T-helper 22 cell (primary cell): ENCODE measurements around the gene NCKAP5L.

Experiments used
- DNase-seq: peaks from one replicate; pipeline ENCODE4 v3.0.0-alpha.2; 2020; ENCODE audit warnings: low read depth

The NCKAP5L gene

GRCh38 chr12:49824895-49825294 is 3.3 kb downstream of the NCKAP5L start:
- DNase-seq = no peak

GRCh38 chr12:49824416-49824815 is 3.8 kb downstream of the NCKAP5L start:
- DNase-seq = no peak

GRCh38 chr12:49823951-49824350 is 4.3 kb downstream of the NCKAP5L start:
- DNase-seq = no peak

- no peak for DNase-seq
These were observed 4.9 kb downstream of the NCKAP5L start for GRCh38 chr12:49823350-49823749.

GRCh38 chr12:49821373-49822287 is 6.6 kb downstream of the NCKAP5L start:
- DNase-seq = no peak

- DNase-seq = no peak
These were observed 8.4 kb downstream of the NCKAP5L start for GRCh38 chr12:49819786-49820185.

- DNase-seq = no peak
These were observed 9.8 kb downstream of the NCKAP5L start for GRCh38 chr12:49818241-49818895.

- DNase-seq = no peak
These were observed 15.1 kb downstream of the NCKAP5L start for GRCh38 chr12:49813131-49813530.

- DNase-seq = no peak
These were observed 16.2 kb downstream of the NCKAP5L start for GRCh38 chr12:49811961-49812401.

- no peak for DNase-seq
These were observed 17.1 kb downstream of the NCKAP5L start for GRCh38 chr12:49811136-49811535.

- DNase-seq = no peak
These were observed 18.3 kb downstream of the NCKAP5L start for GRCh38 chr12:49809906-49810389.

GRCh38 chr12:49809381-49809905 is 18.8 kb downstream of the NCKAP5L start:
- no peak for DNase-seq

- no peak for DNase-seq
These were observed 19.4 kb downstream of the NCKAP5L start for GRCh38 chr12:49808686-49809380.

GRCh38 chr12:49807991-49808580 is 20.1 kb downstream of the NCKAP5L start:
- no peak for DNase-seq

- no peak for DNase-seq
These were observed 21.3 kb downstream of the NCKAP5L start for GRCh38 chr12:49806877-49807276.

GRCh38 chr12:49806321-49806813 is 21.8 kb downstream of the NCKAP5L start:
- no peak for DNase-seq

- DNase-seq = no peak
These were observed 22.8 kb downstream of the NCKAP5L start for GRCh38 chr12:49805409-49805808.

GRCh38 chr12:49804821-49805220 is 23.4 kb downstream of the NCKAP5L start:
- DNase-seq = no peak

- DNase-seq = no peak
These were observed 24.3 kb downstream of the NCKAP5L start for GRCh38 chr12:49803693-49804450.

GRCh38 chr12:49801141-49802063 is 26.8 kb downstream of the NCKAP5L start:
- no peak for DNase-seq
